IMR-90 (cell line): Measurements from ENCODE around the gene GFM1. TPM values are rescaled to one million over a fixed set of nuclear protein-coding genes. Genes with fewer than 3 reads are reported as not detected.

Source experiments
- ATAC-seq: fragments of 200-7000 bp; cut with Tn5 transposase; 2 replicates; pipeline ENCODE4 v1.9.1; 2020; ENCODE audit warnings: low read depth, mild to moderate bottlenecking, moderate library complexity
- BruUV-seq: library from RNA; stranded (reverse); fragments of 400-500 nt; replicated peaks from 2 replicates; lab custom pipeline; 2021; lab: Mats Ljungman, UMichigan
- CTCF ChIA-PET: fragments of 300-600 bp; formaldehyde crosslinking; extraction: SDS; loops from one replicate; lab custom pipeline; 2021; ENCODE audit warnings: antibody characterized with exemption; lab: Yijun Ruan, JAX
- POLR2A ChIA-PET: fragments of 300-600 bp; sonication (Branson Sonifier 250); formaldehyde crosslinking; loops from one replicate; lab custom pipeline; 2022; ENCODE audit warnings: antibody characterized with exemption; ENCODE audit not compliant: unreplicated experiment; lab: Charles Lee
- DNase-seq: peaks from one replicate; pipeline ENCODE4 v3.0.0; 2013
- H2AFZ ChIP-seq: replicated peaks from 2 replicates; pipeline ENCODE3; 2013; ENCODE audit warnings: low read length, mild to moderate bottlenecking; ENCODE audit not compliant: poor library complexity
- H2AK5ac ChIP-seq: 2 replicates; pipeline ENCODE4 v1.6.1; 2013; ENCODE audit warnings: low read depth, low read length, inconsistent platforms
- H2AK9ac ChIP-seq: replicated peaks from 2 replicates; pipeline ENCODE3; 2013; ENCODE audit warnings: mild to moderate bottlenecking, low read depth, low read length, moderate library complexity; ENCODE audit not compliant: poor library complexity
- H2BK120ac ChIP-seq: 2 replicates; pipeline ENCODE4 v1.6.1; 2013; ENCODE audit warnings: low read depth, low read length, inconsistent platforms
- H2BK15ac ChIP-seq: 3 replicates; pipeline ENCODE4 v1.6.1; 2013; ENCODE audit warnings: low read depth, low read length, inconsistent platforms
- H2BK20ac ChIP-seq: 2 replicates; pipeline ENCODE4 v1.6.1; 2013; ENCODE audit warnings: low read depth, mild to moderate bottlenecking, inconsistent platforms, low read length, moderate library complexity
- H2BK5ac ChIP-seq: 2 replicates; pipeline ENCODE4 v1.6.1; 2013; ENCODE audit warnings: mild to moderate bottlenecking, low read depth, low read length, inconsistent platforms; ENCODE audit not compliant: poor library complexity, severe bottlenecking
- H3K14ac ChIP-seq: replicated peaks from 2 replicates; pipeline ENCODE4 v1.6.1; 2013; ENCODE audit warnings: low read depth, low read length, inconsistent platforms
- H3K18ac ChIP-seq: 2 replicates; pipeline ENCODE4 v1.6.1; 2013; ENCODE audit warnings: low read depth, low read length, control low read depth
- H3K23ac ChIP-seq: 2 replicates; pipeline ENCODE4 v1.6.1; 2013; ENCODE audit warnings: low read depth, low read length, inconsistent platforms
- H3K27ac ChIP-seq: 2 replicates; pipeline ENCODE4 v1.5.1; 2013; ENCODE audit warnings: mild to moderate bottlenecking, control low read depth, low read length; ENCODE audit not compliant: insufficient read depth
- H3K27me3 ChIP-seq: 2 replicates; pipeline ENCODE4 v1.6.1; 2013; ENCODE audit warnings: low read length; ENCODE audit not compliant: control insufficient read depth, insufficient read depth
- H3K36me3 ChIP-seq: 2 replicates; pipeline ENCODE4 v1.6.1; 2013; ENCODE audit warnings: low read length, mixed read lengths; ENCODE audit not compliant: control insufficient read depth, insufficient read depth
- H3K4ac ChIP-seq: 2 replicates; pipeline ENCODE4 v1.6.1; 2013; ENCODE audit warnings: low read depth, low read length, inconsistent platforms
- H3K4me1 ChIP-seq: 2 replicates; pipeline ENCODE4 v1.6.1; 2013; ENCODE audit warnings: low read length, mixed read lengths; ENCODE audit not compliant: control insufficient read depth, insufficient read depth
- H3K4me2 ChIP-seq: 2 replicates; pipeline ENCODE4 v1.6.1; 2013; ENCODE audit warnings: low read depth, mild to moderate bottlenecking, control low read depth, low read length, moderate library complexity
- H3K4me3 ChIP-seq: 2 replicates; pipeline ENCODE4 v1.5.1; 2013; ENCODE audit warnings: low read depth, mild to moderate bottlenecking, control low read depth, low read length, moderate library complexity; ENCODE audit not compliant: insufficient read depth
- H3K56ac ChIP-seq: 2 replicates; pipeline ENCODE4 v1.6.1; 2013; ENCODE audit warnings: low read length, inconsistent platforms; ENCODE audit not compliant: insufficient read depth; ENCODE audit errors: extremely low read depth
- H3K79me1 ChIP-seq, 2 experiments: 2 replicates each; pipeline ENCODE4 v1.6.1; 2013; ENCODE audit warnings: low read length in 2 of 2, inconsistent platforms in 1 of 2, low read depth in 1 of 2
- H3K9ac ChIP-seq: 2 replicates; pipeline ENCODE4 v1.6.1; 2013; ENCODE audit warnings: low read depth, low read length, control low read depth
- H3K9me1 ChIP-seq: 2 replicates; pipeline ENCODE4 v1.6.1; 2013; ENCODE audit warnings: low read length, inconsistent platforms; ENCODE audit not compliant: insufficient read depth
- H3K9me3 ChIP-seq: 2 replicates; pipeline ENCODE4 v1.6.1; 2013; ENCODE audit warnings: low read length; ENCODE audit not compliant: control insufficient read depth, insufficient read depth
- H4K20me1 ChIP-seq: 2 replicates; pipeline ENCODE4 v1.6.1; 2013; ENCODE audit warnings: low read length, inconsistent platforms; ENCODE audit not compliant: insufficient read depth
- H4K5ac ChIP-seq: 2 replicates; pipeline ENCODE4 v1.6.1; 2013; ENCODE audit warnings: mild to moderate bottlenecking, low read depth, low read length, control low read depth
- H4K8ac ChIP-seq, 2 experiments: 2 replicates each; pipeline ENCODE4 v1.6.1; 2013; ENCODE audit warnings: low read depth in 2 of 2, low read length in 2 of 2, control low read depth in 1 of 2, inconsistent platforms in 1 of 2
- H4K91ac ChIP-seq: 2 replicates; pipeline ENCODE4 v1.6.1; 2013; ENCODE audit warnings: low read depth, low read length, inconsistent platforms; ENCODE audit not compliant: insufficient read depth
- BHLHE40 ChIP-seq: fragments of 150-350 bp; IDR thresholded peaks from 2 replicates; pipeline ENCODE4 v1.6.1; 2016; ENCODE audit warnings: mild to moderate bottlenecking, low read depth, low read length
- CEBPB ChIP-seq: IDR thresholded peaks from 2 replicates; pipeline ENCODE4 v1.6.1; 2012; ENCODE audit warnings: low read depth, low read length, improper control_type of control experiment
- CHD1 ChIP-seq: IDR thresholded peaks from 2 replicates; pipeline ENCODE4 v1.6.1; 2012; ENCODE audit warnings: low read depth, low read length, improper control_type of control experiment
- CTCF ChIP-seq: conservative IDR thresholded peaks from 2 replicates; pipeline ENCODE4 v1.5.1; 2012; ENCODE audit warnings: mild to moderate bottlenecking, low read depth, low read length, improper control_type of control experiment
- FOS ChIP-seq: fragments of 150-350 bp; IDR thresholded peaks from 2 replicates; pipeline ENCODE4 v1.6.1; 2016; ENCODE audit warnings: low read depth, low read length
- MAFK ChIP-seq: IDR thresholded peaks from 2 replicates; pipeline ENCODE4 v1.6.1; 2012; ENCODE audit warnings: low read depth, low read length, improper control_type of control experiment
- MAZ ChIP-seq: IDR thresholded peaks from 2 replicates; pipeline ENCODE4 v1.6.1; 2012; ENCODE audit warnings: low read depth, mild to moderate bottlenecking, low read length, improper control_type of control experiment, moderate library complexity, borderline replicate concordance
- MXI1 ChIP-seq: IDR thresholded peaks from 2 replicates; pipeline ENCODE4 v1.6.1; 2012; ENCODE audit warnings: low read depth, mild to moderate bottlenecking, low read length, moderate library complexity, borderline replicate concordance
- NFE2L2 ChIP-seq: fragments of 150-350 bp; IDR thresholded peaks from 2 replicates; pipeline ENCODE4 v1.6.1; 2016; ENCODE audit warnings: low read depth, mild to moderate bottlenecking, low read length
- POLR2A ChIP-seq: IDR thresholded peaks from 2 replicates; pipeline ENCODE4 v1.6.1; 2012; ENCODE audit warnings: mild to moderate bottlenecking, low read depth, low read length
- RAD21 ChIP-seq: IDR thresholded peaks from 2 replicates; pipeline ENCODE4 v1.6.1; 2012; ENCODE audit warnings: low read length, improper control_type of control experiment
- RCOR1 ChIP-seq: IDR thresholded peaks from 2 replicates; pipeline ENCODE4 v1.6.1; 2012; ENCODE audit warnings: mild to moderate bottlenecking, low read length, improper control_type of control experiment; ENCODE audit not compliant: insufficient replicate concordance
- RFX5 ChIP-seq: IDR thresholded peaks from 2 replicates; pipeline ENCODE4 v1.8.0; 2012; ENCODE audit warnings: low read depth, mild to moderate bottlenecking, low read length, moderate library complexity
- SMC3 ChIP-seq: fragments of 150-350 bp; IDR thresholded peaks from 2 replicates; pipeline ENCODE4 v1.6.1; 2016; ENCODE audit warnings: low read depth, mild to moderate bottlenecking, antibody characterized with exemption, low read length, moderate library complexity
- WGBS, 2 experiments: methylation state at CpG; one replicate each; pipeline versions ENCODE4 v1.1.5 to v1.1.7; 2013; ENCODE audit warnings: missing lambda C conversion rate in 2 of 2; ENCODE audit not compliant: insufficient read length in 1 of 2; ENCODE audit errors: extremely low coverage in 2 of 2; 5-methylcytosine and 5-hydroxymethylcytosine counted together
- dilution Hi-C: fragments of 300-500 bp; cut with HindIII; formaldehyde crosslinking; loops from one replicate; pipeline ENCODE4 v1.14.3; 2018; ENCODE audit warnings: low sequenced_read_pairs; ENCODE audit not compliant: unreplicated experiment
- in situ Hi-C: fragments of 300-500 bp; cut with MboI; formaldehyde crosslinking; loops from 3 replicates; pipeline ENCODE4 v1.14.3; 2019; ENCODE audit warnings: low sequenced_read_pairs, inconsistent platforms, mixed read lengths
- intact Hi-C: fragments of 100-400 bp; cut with micrococcal nuclease; formaldehyde crosslinking; loops from 2 replicates; pipeline ENCODE4 v1.10.0; 2022
- polyA plus RNA-seq, 3 experiments: library from polyadenylated mRNA; depleted of rRNA; stranded (reverse); fragments of >200 nt; gene quantifications; 2 replicates each; pipeline ENCODE4 v1.2.3, GENCODE V29; 2012; ENCODE audit warnings: low replicate concordance in 1 of 3
- total RNA-seq: library from RNA; depleted of rRNA; stranded (reverse); fragments of >200 nt; gene quantifications from 2 replicates; pipeline ENCODE4 v1.2.3, GENCODE V29; 2012

Gene GFM1
- total and polyA plus RNA-seq, 2 of the 4 experiments (the other 2 are of a cell fraction): 12.4 to 36.0 TPM

GRCh38 chr3:158642474-158643210 is 1.7 kb upstream of the GFM1 start (continued):
- no peak for TF ChIP-seq RCOR1

GRCh38 chr3:158649791-158650190 is 5.5 kb downstream of the GFM1 start:
- H2AFZ ChIP-seq: no peak overlapping the region
- H2BK15ac ChIP-seq: no peak overlapping the region
- no peaks in the 10 kb centered on the region for H3K9me3 ChIP-seq
- no peak overlapping the region for H2BK120ac ChIP-seq
- no peaks in the 10 kb centered on the region for H4K20me1 ChIP-seq
- no peak overlapping the region for H4K91ac ChIP-seq
- no peak overlapping the region for H3K4me2 ChIP-seq
- H3K4me3 ChIP-seq: no peak overlapping the region
- ChIA-PET POLR2A (no interaction called here), CTCF (interaction anchor here (0.8 kb wide), 1 partner anchor 50 kb away, joined by 3 read pairs; no protein-coding TSS in a partner anchor)
- no peak overlapping the region for H3K9ac ChIP-seq
- no peak overlapping the region for H4K5ac ChIP-seq
- no peak for DNase-seq
- H2BK5ac ChIP-seq: no peak overlapping the region
- in situ Hi-C loops (loop anchor here (25.0 kb wide), 1 partner anchor 613 kb away; no protein-coding TSS in a partner anchor), dilution Hi-C loops (no loop called here), intact Hi-C loops (loop anchor here (10.0 kb wide), 1 partner anchor 545 kb away; the partner anchor contains the start of gene SHOX2)
- peaks cover 8 to 18% of the 10 kb centered on the region in 2 experiments; a peak in 3 of 4 replicates for H3K79me1 ChIP-seq
- no peak overlapping the region for H3K18ac ChIP-seq
- no peaks in the 10 kb centered on the region for H3K9me1 ChIP-seq
- WGBS, 2 experiments: 100% methylated on average over 1 of the region's 4 CpGs; no CpG with 5 or more reads in 1 of the 2 experiments
- H3K27me3 ChIP-seq: no peaks in the 10 kb centered on the region
- H3K4ac ChIP-seq: no peak overlapping the region
- no peak overlapping the region for H2BK20ac ChIP-seq
- H3K14ac ChIP-seq: no peak overlapping the region
- TF ChIP-seq CEBPB (no peak), CTCF (no peak), RCOR1 (no peak), RFX5 (no peak), MXI1 (no peak), POLR2A (no peak), BHLHE40 (no peak), NFE2L2 (no peak), MAFK (no peak), FOS (no peak), RAD21 (no peak), CHD1 (no peak), SMC3 (no peak), MAZ (no peak)
- H2AK5ac ChIP-seq: no peak overlapping the region
- H4K8ac ChIP-seq: no peak overlapping the region
- no TSS peak for BruUV-seq
- no peaks in the 10 kb centered on the region for H3K4me1 ChIP-seq
- no peak overlapping the region for H3K27ac ChIP-seq
- no peak overlapping the region for H2AK9ac ChIP-seq
- no peak overlapping the region for H3K56ac ChIP-seq
- no peak overlapping the region for H3K23ac ChIP-seq
- peaks cover 22% of the 10 kb centered on the region for H3K36me3 ChIP-seq
- no peak for ATAC-seq
